RWPE2 (cell line): ENCODE data around the gene DGKD.

Experiments used
- ATAC-seq: fragments of 200-7000 bp; cut with Tn5 transposase; 3 replicates; pipeline ENCODE4 v1.9.1; 2021; ENCODE audit warnings: low read depth
- DNase-seq: peaks from one replicate; pipeline ENCODE4 v3.0.0-alpha.2; 2020; ENCODE audit warnings: low spot score
- H3K27ac ChIP-seq: fragments of 450-650 bp; 2 replicates; pipeline ENCODE4 v1.5.1; 2017; ENCODE audit warnings: mild to moderate bottlenecking; ENCODE audit not compliant: poor library complexity, severe bottlenecking
- H3K27me3 ChIP-seq: fragments of 250-450 bp; sonication (Bioruptor Pico); 2 replicates; pipeline ENCODE4 v1.5.1; 2021; ENCODE audit warnings: mild to moderate bottlenecking, moderate library complexity; ENCODE audit not compliant: insufficient read depth, poor library complexity, severe bottlenecking
- H3K36me3 ChIP-seq: fragments of 250-450 bp; sonication (Bioruptor Pico); 2 replicates; pipeline ENCODE4 v1.5.1; 2020; ENCODE audit warnings: low read depth, mild to moderate bottlenecking, moderate library complexity
- H3K4me1 ChIP-seq: fragments of 250-450 bp; sonication (Bioruptor Pico); 2 replicates; pipeline ENCODE4 v1.5.1; 2021; ENCODE audit warnings: mild to moderate bottlenecking, moderate library complexity; ENCODE audit not compliant: insufficient read depth, poor library complexity, severe bottlenecking
- H3K4me3 ChIP-seq: fragments of 250-450 bp; sonication (Bioruptor Pico); 2 replicates; pipeline ENCODE4 v1.5.1; 2021; ENCODE audit warnings: mild to moderate bottlenecking, moderate library complexity; ENCODE audit not compliant: severe bottlenecking
- H3K9me3 ChIP-seq: fragments of 250-450 bp; sonication (Bioruptor Pico); 2 replicates; pipeline ENCODE4 v1.5.1; 2021; ENCODE audit warnings: mild to moderate bottlenecking, moderate library complexity; ENCODE audit not compliant: severe bottlenecking
- CTCF ChIP-seq: fragments of 450-650 bp; IDR thresholded peaks from one replicate; pipeline ENCODE4 v1.5.1; 2017; ENCODE audit warnings: mild to moderate bottlenecking, moderate library complexity; ENCODE audit not compliant: poor library complexity, severe bottlenecking

The DGKD gene

GRCh38 chr2:233314180-233314925 is 39.9 kb upstream of the DGKD start:
- Histone ChIP-seq H3K9me3 (no peaks in the 10 kb centered on the region), H3K4me1 (no peaks in the 10 kb centered on the region), H3K27me3 (no peaks in the 10 kb centered on the region), H3K4me3 (no peak overlapping the region), H3K27ac (no peak overlapping the region), H3K36me3 (no peaks in the 10 kb centered on the region)
- TF ChIP-seq CTCF: no peak
- DNase-seq (no peak), ATAC-seq (no peak)

GRCh38 chr2:233317196-233317943 is 36.9 kb upstream of the DGKD start:
- DNase-seq: no peak
- Histone ChIP-seq H3K36me3 (no peaks in the 10 kb centered on the region), H3K4me3 (no peak overlapping the region), H3K27me3 (no peaks in the 10 kb centered on the region), H3K9me3 (no peaks in the 10 kb centered on the region), H3K4me1 (no peaks in the 10 kb centered on the region), H3K27ac (no peak overlapping the region)
- ATAC-seq: no peak
- TF ChIP-seq CTCF: no peak

- no peak for ATAC-seq
- no peak for DNase-seq
- Histone ChIP-seq H3K27ac (no peak overlapping the region), H3K4me3 (no peak overlapping the region), H3K4me1 (no peaks in the 10 kb centered on the region), H3K36me3 (no peaks in the 10 kb centered on the region), H3K27me3 (no peaks in the 10 kb centered on the region), H3K9me3 (no peaks in the 10 kb centered on the region)
- TF ChIP-seq CTCF: no peak
Observed at GRCh38 chr2:233319256-233319655, 35.0 kb upstream of the DGKD start.

GRCh38 chr2:233320470-233320869 is 33.8 kb upstream of the DGKD start:
- H3K4me3 ChIP-seq: no peak overlapping the region
- ATAC-seq: no peak
- H3K36me3 ChIP-seq: no peaks in the 10 kb centered on the region
- no peak overlapping the region for H3K27ac ChIP-seq
- H3K9me3 ChIP-seq: no peaks in the 10 kb centered on the region
- no peaks in the 10 kb centered on the region for H3K4me1 ChIP-seq
- no peak for DNase-seq
- no peaks in the 10 kb centered on the region for H3K27me3 ChIP-seq
- no peak for TF ChIP-seq CTCF

- no peak for TF ChIP-seq CTCF
- no peak overlapping the region for H3K27ac ChIP-seq
- DNase-seq (no peak), ATAC-seq (no peak)
- no peaks in the 10 kb centered on the region for H3K4me1 ChIP-seq
- no peaks in the 10 kb centered on the region for H3K36me3 ChIP-seq
- no peaks in the 10 kb centered on the region for H3K9me3 ChIP-seq
- no peak overlapping the region for H3K4me3 ChIP-seq
- H3K27me3 ChIP-seq: no peaks in the 10 kb centered on the region
Observed at GRCh38 chr2:233321166-233321565, 33.1 kb upstream of the DGKD start.
